ENCODE data around the gene PLB1. TPM values are rescaled to one million over a fixed set of nuclear protein-coding genes. Genes with fewer than 3 reads are reported as not detected.

PLB1 gene
- total and polyA plus RNA-seq, 9 of the 15 experiments (the other 6 are each of a cell fraction or from before 2014, with no cell fraction given): 0.01 to 0.09 (median 0.07) TPM; not detected in 2

DNA sequence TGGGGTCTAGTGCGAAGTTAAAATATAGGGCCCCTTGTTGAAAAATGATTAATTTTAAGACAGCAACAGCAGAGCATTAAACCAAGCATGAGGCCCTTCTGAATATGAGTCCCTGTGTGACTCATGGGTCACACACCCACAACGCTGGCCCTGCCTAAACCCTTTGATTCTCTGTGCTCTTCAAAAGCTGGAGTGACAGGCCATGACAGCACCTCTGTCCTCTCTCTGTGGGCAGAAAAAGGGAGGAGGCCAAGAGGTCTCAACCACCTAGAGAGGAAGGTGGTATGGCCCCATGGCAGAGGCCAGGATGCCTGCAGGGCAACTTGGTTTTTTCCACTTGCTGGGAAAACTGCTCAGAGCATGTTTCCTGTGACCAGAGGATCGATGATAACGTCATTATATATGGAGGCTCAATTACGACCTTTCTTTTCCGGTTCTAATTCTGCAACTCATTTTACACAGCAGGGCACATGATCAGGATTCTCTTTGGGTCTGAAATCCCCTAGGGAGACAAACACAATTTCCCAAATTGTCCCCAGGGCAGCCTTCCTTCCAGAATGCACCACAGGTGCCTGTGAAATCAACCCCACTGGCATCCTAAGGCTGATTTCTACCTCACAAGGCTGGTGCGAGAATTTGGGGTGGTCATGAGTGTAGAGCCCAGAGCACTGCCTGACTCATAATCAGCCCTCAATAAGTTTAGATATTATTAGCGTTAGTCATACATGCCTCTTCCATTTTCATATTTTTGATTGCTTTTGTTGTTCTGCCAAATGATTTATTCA, 153.8 kb downstream of the PLB1 start:
- FAIRE-seq: peak; percentile 35
- Histone ChIP-seq H3K27me3 (ENCODE audit: control insufficient read depth in 2 of 2, insufficient read depth in 2 of 2, low read length in 2 of 2) (no peaks in the 10 kb centered on the region; a peak in 1 of 5 replicates), H4K20me1 (replicated peaks; ENCODE audit: control insufficient read depth, insufficient read depth, low read length) (no peaks in the 10 kb centered on the region), H3K9me1 (ENCODE audit: control insufficient read depth, insufficient read depth, low read length) (no peaks in the 10 kb centered on the region), H3K27ac (ENCODE audit: extremely low read depth, low read depth, low read length) (no peak overlapping the region), H3K9me3 (replicated peaks; ENCODE audit: control insufficient read depth, insufficient read depth, low read depth, low read length) (no peaks in the 10 kb centered on the region), H3K79me2 (ENCODE audit: control insufficient read depth, insufficient read depth, low read length) (no peaks in the 10 kb centered on the region), H3K36me3 (ENCODE audit: control insufficient read depth, insufficient read depth, low read length) (no peaks in the 10 kb centered on the region), H3K4me1 (replicated peaks in 1 of 2; ENCODE audit: control insufficient read depth in 2 of 2, insufficient read depth in 2 of 2, low read length in 2 of 2) (no peaks in the 10 kb centered on the region; a peak in 3 of 5 replicates), H3K4me3 (no peak overlapping the region), H3K9ac (ENCODE audit: insufficient read depth in 1 of 2, low read depth in 2 of 2, low read length in 2 of 2) (no peak overlapping the region), H2AFZ (ENCODE audit: low read depth, low read length) (no peak overlapping the region), H3K4me2 (ENCODE audit: insufficient read depth, low read length) (no peak overlapping the region)
- WGBS (ENCODE audit: insufficient coverage, low coverage, missing lambda C conversion rate): 7% methylated on average over 8 of the region's 8 CpGs
- CTCF ChIA-PET (ENCODE audit: low intra/inter-chr PET ratio): no interaction called here
- peak; percentile 52; the same call in 1 of the 3 replicates for ATAC-seq
- POLR2A ChIA-PET: interaction anchor here (1.4 kb wide), 1 partner anchor 113 kb away, joined by 4 read pairs; no protein-coding TSS in a partner anchor
- intact Hi-C loops (cut with micrococcal nuclease): no loop called here
- in situ Hi-C loops (cut with MboI): no loop called here
- no TSS peak for BruUV-seq (replicated peaks)
- peak in 1 of 4 experiments; percentile 42 for DNase-seq (ENCODE audit: extremely low read depth in 1 of 4, low spot score in 3 of 4)
- TF ChIP-seq CREM (IDR thresholded peaks at IDR 0.05; ENCODE audit: low read depth) (no peak), POLR3A (IDR thresholded peaks at IDR 0.05; ENCODE audit: borderline replicate concordance, extremely low read depth, insufficient read depth, insufficient read length) (no peak), NEUROD1 (IDR thresholded peaks at IDR 0.05; ENCODE audit: borderline replicate concordance, low read depth, low read length, partially characterized antibody) (no peak), SRF (CRISPR knock-in tag; IDR thresholded peaks at IDR 0.05) (no peak)
- TF ChIP-seq, protein P1, sequence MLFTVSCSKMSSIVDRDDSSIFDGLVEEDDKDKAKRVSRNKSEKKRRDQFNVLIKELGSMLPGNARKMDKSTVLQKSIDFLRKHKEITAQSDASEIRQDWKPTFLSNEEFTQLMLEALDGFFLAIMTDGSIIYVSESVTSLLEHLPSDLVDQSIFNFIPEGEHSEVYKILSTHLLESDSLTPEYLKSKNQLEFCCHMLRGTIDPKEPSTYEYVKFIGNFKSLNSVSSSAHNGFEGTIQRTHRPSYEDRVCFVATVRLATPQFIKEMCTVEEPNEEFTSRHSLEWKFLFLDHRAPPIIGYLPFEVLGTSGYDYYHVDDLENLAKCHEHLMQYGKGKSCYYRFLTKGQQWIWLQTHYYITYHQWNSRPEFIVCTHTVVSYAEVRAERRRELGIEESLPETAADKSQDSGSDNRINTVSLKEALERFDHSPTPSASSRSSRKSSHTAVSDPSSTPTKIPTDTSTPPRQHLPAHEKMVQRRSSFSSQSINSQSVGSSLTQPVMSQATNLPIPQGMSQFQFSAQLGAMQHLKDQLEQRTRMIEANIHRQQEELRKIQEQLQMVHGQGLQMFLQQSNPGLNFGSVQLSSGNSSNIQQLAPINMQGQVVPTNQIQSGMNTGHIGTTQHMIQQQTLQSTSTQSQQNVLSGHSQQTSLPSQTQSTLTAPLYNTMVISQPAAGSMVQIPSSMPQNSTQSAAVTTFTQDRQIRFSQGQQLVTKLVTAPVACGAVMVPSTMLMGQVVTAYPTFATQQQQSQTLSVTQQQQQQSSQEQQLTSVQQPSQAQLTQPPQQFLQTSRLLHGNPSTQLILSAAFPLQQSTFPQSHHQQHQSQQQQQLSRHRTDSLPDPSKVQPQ (CRISPR knock-in tag; IDR thresholded peaks at IDR 0.05; ENCODE audit: borderline replicate concordance): no peak
- TF ChIP-seq, protein P2, sequence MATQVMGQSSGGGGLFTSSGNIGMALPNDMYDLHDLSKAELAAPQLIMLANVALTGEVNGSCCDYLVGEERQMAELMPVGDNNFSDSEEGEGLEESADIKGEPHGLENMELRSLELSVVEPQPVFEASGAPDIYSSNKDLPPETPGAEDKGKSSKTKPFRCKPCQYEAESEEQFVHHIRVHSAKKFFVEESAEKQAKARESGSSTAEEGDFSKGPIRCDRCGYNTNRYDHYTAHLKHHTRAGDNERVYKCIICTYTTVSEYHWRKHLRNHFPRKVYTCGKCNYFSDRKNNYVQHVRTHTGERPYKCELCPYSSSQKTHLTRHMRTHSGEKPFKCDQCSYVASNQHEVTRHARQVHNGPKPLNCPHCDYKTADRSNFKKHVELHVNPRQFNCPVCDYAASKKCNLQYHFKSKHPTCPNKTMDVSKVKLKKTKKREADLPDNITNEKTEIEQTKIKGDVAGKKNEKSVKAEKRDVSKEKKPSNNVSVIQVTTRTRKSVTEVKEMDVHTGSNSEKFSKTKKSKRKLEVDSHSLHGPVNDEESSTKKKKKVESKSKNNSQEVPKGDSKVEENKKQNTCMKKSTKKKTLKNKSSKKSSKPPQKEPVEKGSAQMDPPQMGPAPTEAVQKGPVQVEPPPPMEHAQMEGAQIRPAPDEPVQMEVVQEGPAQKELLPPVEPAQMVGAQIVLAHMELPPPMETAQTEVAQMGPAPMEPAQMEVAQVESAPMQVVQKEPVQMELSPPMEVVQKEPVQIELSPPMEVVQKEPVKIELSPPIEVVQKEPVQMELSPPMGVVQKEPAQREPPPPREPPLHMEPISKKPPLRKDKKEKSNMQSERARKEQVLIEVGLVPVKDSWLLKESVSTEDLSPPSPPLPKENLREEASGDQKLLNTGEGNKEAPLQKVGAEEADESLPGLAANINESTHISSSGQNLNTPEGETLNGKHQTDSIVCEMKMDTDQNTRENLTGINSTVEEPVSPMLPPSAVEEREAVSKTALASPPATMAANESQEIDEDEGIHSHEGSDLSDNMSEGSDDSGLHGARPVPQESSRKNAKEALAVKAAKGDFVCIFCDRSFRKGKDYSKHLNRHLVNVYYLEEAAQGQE (IDR thresholded peaks at IDR 0.05; ENCODE audit: borderline replicate concordance): no peak
- TF ChIP-seq, protein P2 (CRISPR knock-in tag; IDR thresholded peaks at IDR 0.05; ENCODE audit: low read depth): no peak
- TF ChIP-seq, protein P3, sequence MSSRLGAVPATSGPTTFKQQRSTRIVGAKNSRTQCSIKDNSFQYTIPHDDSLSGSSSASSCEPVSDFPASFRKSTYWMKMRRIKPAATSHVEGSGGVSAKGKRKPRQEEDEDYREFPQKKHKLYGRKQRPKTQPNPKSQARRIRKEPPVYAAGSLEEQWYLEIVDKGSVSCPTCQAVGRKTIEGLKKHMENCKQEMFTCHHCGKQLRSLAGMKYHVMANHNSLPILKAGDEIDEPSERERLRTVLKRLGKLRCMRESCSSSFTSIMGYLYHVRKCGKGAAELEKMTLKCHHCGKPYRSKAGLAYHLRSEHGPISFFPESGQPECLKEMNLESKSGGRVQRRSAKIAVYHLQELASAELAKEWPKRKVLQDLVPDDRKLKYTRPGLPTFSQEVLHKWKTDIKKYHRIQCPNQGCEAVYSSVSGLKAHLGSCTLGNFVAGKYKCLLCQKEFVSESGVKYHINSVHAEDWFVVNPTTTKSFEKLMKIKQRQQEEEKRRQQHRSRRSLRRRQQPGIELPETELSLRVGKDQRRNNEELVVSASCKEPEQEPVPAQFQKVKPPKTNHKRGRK (tag; IDR thresholded peaks at IDR 0.05): no peak

All from K562 (cell line).